Common myeloid progenitor, CD34-positive (primary cell): ENCODE measurements around the gene ADH4.

ENCODE experiments used
- CTCF ChIA-PET: fragments of 350-600 bp; sonication (Branson Sonifier 250); formaldehyde crosslinking; loops from one replicate; lab custom pipeline; 2021; ENCODE audit warnings: antibody characterized with exemption; lab: Charles Lee
- POLR2A ChIA-PET: fragments of 350-600 bp; sonication (Branson Sonifier 250); formaldehyde crosslinking; loops from one replicate; lab custom pipeline; 2021; ENCODE audit warnings: antibody characterized with exemption; lab: Charles Lee
- DNase-seq, 3 donors: peaks; one replicate each; pipeline versions ENCODE4 v3.0.0 to v3.0.0-alpha.2; 2013
- H3K27ac ChIP-seq, 2 experiments: 1 replicate in 1 of 2; 2 replicates in 1 of 2; pipeline ENCODE4 v1.7.0; 2013; ENCODE audit warnings: inconsistent platforms in 2 of 2, low read length in 2 of 2, mild to moderate bottlenecking in 2 of 2, low read depth in 1 of 2, moderate library complexity in 1 of 2; ENCODE audit not compliant: severe bottlenecking in 2 of 2, insufficient read depth in 1 of 2, poor library complexity in 1 of 2
- H3K27me3 ChIP-seq, 5 experiments: replicated peaks in 2 of 5; 1 replicate in 3 of 5; 2 replicates in 2 of 5; pipeline versions ENCODE4 v1.6.1 to v1.7.0; 2013; ENCODE audit warnings: low read length in 4 of 5, mild to moderate bottlenecking in 2 of 5, moderate library complexity in 2 of 5, inconsistent platforms in 1 of 5; ENCODE audit not compliant: insufficient read depth in 5 of 5, control insufficient read depth in 4 of 5
- H3K36me3 ChIP-seq, 4 experiments: 1 replicate in 2 of 4; 2 replicates in 2 of 4; pipeline versions ENCODE4 v1.6.1 to v1.7.0; 2013; ENCODE audit warnings: low read length in 3 of 4, control low read depth in 1 of 4, mild to moderate bottlenecking in 1 of 4; ENCODE audit not compliant: control insufficient read depth in 4 of 4, insufficient read depth in 4 of 4
- H3K4me1 ChIP-seq, 4 experiments: 1 replicate in 3 of 4; 2 replicates in 1 of 4; pipeline versions ENCODE4 v1.6.1 to v1.7.1; 2013; ENCODE audit warnings: low read length in 3 of 4, mild to moderate bottlenecking in 3 of 4, control low read depth in 1 of 4, inconsistent platforms in 1 of 4, moderate library complexity in 1 of 4; ENCODE audit not compliant: control insufficient read depth in 4 of 4, insufficient read depth in 4 of 4; ENCODE audit errors: control extremely low read depth in 1 of 4
- H3K4me3 ChIP-seq, 7 experiments: 1 replicate in 4 of 7; 2 replicates in 3 of 7; pipeline versions ENCODE4 v1.5.1 to v1.7.0; 2013; ENCODE audit warnings: mild to moderate bottlenecking in 7 of 7, low read length in 6 of 7, moderate library complexity in 6 of 7, inconsistent platforms in 2 of 7, low read depth in 2 of 7, control low read depth in 1 of 7; ENCODE audit not compliant: insufficient read depth in 4 of 7, control insufficient read depth in 1 of 7; ENCODE audit errors: extremely low read depth in 1 of 7
- H3K9me3 ChIP-seq, 5 experiments: 1 replicate in 4 of 5; 2 replicates in 1 of 5; pipeline versions ENCODE4 v1.6.1 to v1.7.1; 2013; ENCODE audit warnings: low read length in 4 of 5, mild to moderate bottlenecking in 2 of 5, inconsistent platforms in 1 of 5, low read depth in 1 of 5, moderate library complexity in 1 of 5; ENCODE audit not compliant: control insufficient read depth in 4 of 5, insufficient read depth in 2 of 5; ENCODE audit errors: control extremely low read depth in 1 of 5
- WGBS: methylation state at CpG from one replicate; pipeline ENCODE4 v1.1.5; 2013; ENCODE audit not compliant: insufficient coverage; 5-methylcytosine and 5-hydroxymethylcytosine counted together

The ADH4 gene

GRCh38 chr4:99179178-99179577, 35.1 kb upstream of the ADH4 start:
- no CpG with 5 or more reads among the region's 2 CpGs for WGBS
- Histone ChIP-seq H3K4me3 (no peak overlapping the region), H3K27ac (no peak overlapping the region), H3K27me3 (no peaks in the 10 kb centered on the region), H3K36me3 (peaks cover 0 to 2% (median 0%) of the 10 kb centered on the region in 4 experiments), H3K9me3 (peaks cover 0 to 10% (median 0%) of the 10 kb centered on the region in 5 experiments), H3K4me1 (no peaks in the 10 kb centered on the region)
- DNase-seq, result no peak
- CTCF ChIA-PET, result no interaction called here
- POLR2A ChIA-PET, result no interaction called here

- Histone ChIP-seq H3K4me3 (no peak overlapping the region), H3K27ac (no peak overlapping the region), H3K36me3 (no peaks in the 10 kb centered on the region), H3K4me1 (no peaks in the 10 kb centered on the region), H3K9me3 (peaks cover 0 to 3% (median 0%) of the 10 kb centered on the region in 5 experiments), H3K27me3 (no peaks in the 10 kb centered on the region)
- no peak for DNase-seq
- ChIA-PET CTCF (no interaction called here), POLR2A (no interaction called here)
- WGBS, result no CpG with 5 or more reads among the region's 2 CpGs
These were observed 22.4 kb upstream of the ADH4 start for GRCh38 chr4:99166544-99166943.

- Histone ChIP-seq H3K4me1 (no peaks in the 10 kb centered on the region), H3K27me3 (no peaks in the 10 kb centered on the region), H3K27ac (no peak overlapping the region), H3K36me3 (no peaks in the 10 kb centered on the region), H3K9me3 (peaks cover 0 to 3% (median 0%) of the 10 kb centered on the region in 5 experiments), H3K4me3 (no peak overlapping the region)
- DNase-seq, result no peak
- ChIA-PET POLR2A (no interaction called here), CTCF (no interaction called here)
- 80% methylated on average over 1 of the region's 1 CpG for WGBS
These were observed 21.9 kb upstream of the ADH4 start for GRCh38 chr4:99165978-99166377.

GRCh38 chr4:99161373-99162099, 17.4 kb upstream of the ADH4 start:
- DNase-seq, result no peak
- Histone ChIP-seq H3K4me1 (no peaks in the 10 kb centered on the region), H3K4me3 (no peak overlapping the region), H3K27me3 (no peaks in the 10 kb centered on the region), H3K27ac (no peak overlapping the region), H3K36me3 (no peaks in the 10 kb centered on the region), H3K9me3 (peaks cover 0 to 3% (median 0%) of the 10 kb centered on the region in 5 experiments)
- CTCF ChIA-PET, result no interaction called here
- POLR2A ChIA-PET, result no interaction called here
- WGBS, result 100% methylated on average over 2 of the region's 3 CpGs

DNA sequence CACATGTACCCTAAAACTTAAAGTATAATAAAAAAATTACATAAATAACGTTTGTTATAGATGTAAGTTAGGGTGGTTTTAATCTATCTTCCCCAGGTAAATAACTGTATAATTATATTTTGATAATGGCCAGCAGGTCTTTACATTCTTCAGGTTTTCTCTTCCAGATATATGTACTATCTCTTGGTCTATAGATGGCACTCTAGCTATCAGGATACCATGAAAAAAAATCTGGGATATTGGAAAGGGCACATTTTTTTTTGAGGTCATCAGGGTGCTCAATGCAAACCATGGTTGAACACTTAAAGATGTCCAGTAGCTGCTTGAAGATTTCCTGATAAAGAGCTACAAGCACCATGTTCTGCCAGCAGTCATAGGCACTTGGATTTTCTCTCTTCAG, 15.6 kb upstream of the ADH4 start:
- Histone ChIP-seq H3K27ac (no peak overlapping the region), H3K27me3 (no peaks in the 10 kb centered on the region), H3K4me3 (no peak overlapping the region), H3K9me3 (no peaks in the 10 kb centered on the region), H3K36me3 (no peaks in the 10 kb centered on the region), H3K4me1 (no peaks in the 10 kb centered on the region)
- POLR2A ChIA-PET, result no interaction called here
- WGBS, result no CpG with 5 or more reads among the region's 1 CpG
- DNase-seq, result no peak
- CTCF ChIA-PET, result no interaction called here

DNA sequence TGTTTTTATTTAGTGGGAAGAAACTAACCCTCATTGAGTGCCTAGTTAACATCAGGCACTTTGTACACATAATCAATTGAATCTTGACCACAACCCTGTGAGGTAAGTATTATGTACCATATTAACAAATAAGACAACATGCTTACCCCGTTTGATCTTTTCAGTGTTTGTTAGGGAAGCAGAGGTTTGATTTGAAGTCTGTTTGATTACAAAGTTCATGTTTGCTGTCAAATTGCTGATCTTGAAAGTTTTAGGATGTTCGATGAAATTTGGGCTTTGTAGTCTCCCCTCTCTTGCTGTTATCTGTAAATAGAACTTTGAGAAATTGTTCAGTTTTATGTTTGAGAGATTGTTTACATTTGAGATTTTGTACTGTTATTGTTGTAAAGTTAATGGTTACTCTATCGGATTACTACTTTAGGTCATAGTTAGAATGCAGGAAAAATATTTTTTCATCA, 13.4 kb upstream of the ADH4 start:
- Histone ChIP-seq H3K4me3 (no peak overlapping the region), H3K27ac (no peak overlapping the region), H3K36me3 (no peaks in the 10 kb centered on the region), H3K27me3 (no peaks in the 10 kb centered on the region), H3K4me1 (no peaks in the 10 kb centered on the region), H3K9me3 (no peaks in the 10 kb centered on the region)
- CTCF ChIA-PET, result no interaction called here
- DNase-seq, result no peak
- 100% methylated on average over 1 of the region's 3 CpGs for WGBS
- POLR2A ChIA-PET, result no interaction called here

DNA sequence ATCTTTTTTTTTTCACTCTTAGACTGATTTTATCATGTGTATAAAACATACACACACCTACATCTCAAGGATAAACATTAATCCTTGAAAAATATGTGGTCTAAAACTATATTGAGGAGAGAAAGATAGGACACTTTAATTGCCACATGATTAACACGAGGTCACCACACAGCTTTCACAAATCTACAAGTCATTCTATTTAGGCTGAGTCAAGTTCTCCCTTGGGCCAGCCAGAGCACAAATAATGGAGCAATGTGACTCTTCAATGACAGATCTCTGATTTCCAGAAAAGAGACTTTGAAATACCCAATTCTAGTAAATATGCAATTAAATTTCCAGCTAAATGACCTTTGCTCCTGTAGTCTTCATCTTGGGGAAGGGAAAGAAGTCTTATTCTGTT, 12.9 kb upstream of the ADH4 start:
- DNase-seq, result no peak
- Histone ChIP-seq H3K36me3 (no peaks in the 10 kb centered on the region), H3K4me3 (no peak overlapping the region), H3K4me1 (no peaks in the 10 kb centered on the region), H3K9me3 (peaks cover 0 to 2% (median 0%) of the 10 kb centered on the region in 5 experiments), H3K27ac (no peak overlapping the region), H3K27me3 (no peaks in the 10 kb centered on the region)
- WGBS, result no CpG with 5 or more reads among the region's 1 CpG
- POLR2A ChIA-PET, result interaction anchor here (0.6 kb wide), 1 partner anchor 795 kb away, joined by 7 read pairs; no protein-coding TSS in a partner anchor
- CTCF ChIA-PET, result no interaction called here
